ENCODE results near the gene C16orf92.
"Not testable (repeated sequence)": the region's sequence is repeated elsewhere in the genome, so short reads cannot be mapped to it uniquely, and the experiment has no call there.

- TF ChIP-seq CTCF (IDR thresholded peaks at IDR 0.05; ENCODE audit: borderline replicate concordance, extremely low read depth, low read length, poor library complexity, severe bottlenecking); EZH2 (IDR thresholded peaks at IDR 0.05; ENCODE audit: borderline replicate concordance, low read depth, low read length, severe bottlenecking): not testable (repeated sequence)
Measured at GRCh38 chr16:30012598-30012997, 10.4 kb upstream of the C16orf92 start.

Data from DND-41 (cell line).